ENCODE measurements around the gene TMEM126B.

DNA sequence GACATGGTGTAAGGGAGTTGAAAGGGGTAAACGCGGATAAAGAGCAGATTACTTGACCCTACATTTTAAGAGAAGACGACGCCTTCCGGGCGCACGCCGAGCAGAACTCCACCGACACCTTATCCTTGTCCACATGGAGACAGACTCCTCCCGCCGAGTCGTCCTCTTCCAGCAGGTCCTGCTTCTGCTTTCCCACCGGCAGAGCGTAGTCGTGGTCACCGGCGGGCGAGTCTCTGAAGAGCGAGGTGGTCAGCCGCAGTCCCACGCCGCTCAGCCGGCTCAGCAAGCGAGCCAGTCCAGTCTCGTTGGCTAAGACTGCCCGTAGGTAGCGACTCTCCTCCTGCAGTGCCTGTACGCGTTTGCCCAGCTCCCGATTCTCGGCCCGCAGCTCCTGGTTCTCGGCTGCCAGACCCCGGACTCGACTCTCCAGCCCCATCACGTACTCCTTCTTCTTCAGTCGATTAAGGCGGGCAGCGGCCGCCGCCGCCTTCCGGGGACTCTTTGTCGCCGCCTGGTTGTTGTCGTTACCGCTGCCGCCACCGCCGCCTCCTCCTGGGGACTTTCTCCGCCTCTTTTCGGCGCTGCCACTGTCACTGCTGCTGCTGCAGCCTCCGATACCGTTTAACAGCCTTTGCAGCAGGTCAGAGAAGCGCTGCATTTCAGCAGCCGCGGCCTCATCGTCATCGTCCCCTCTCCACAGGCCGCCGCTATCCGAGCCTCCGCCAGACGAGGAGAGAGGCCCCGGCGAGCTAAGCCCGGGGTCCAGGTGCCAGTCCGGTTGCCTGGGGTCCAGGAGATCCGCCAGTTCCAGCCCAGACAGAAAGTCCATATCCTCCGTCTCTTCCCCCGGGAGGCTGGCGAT lies 35.6 kb downstream of the TMEM126B start:
- TF ChIP-seq, protein P1, sequence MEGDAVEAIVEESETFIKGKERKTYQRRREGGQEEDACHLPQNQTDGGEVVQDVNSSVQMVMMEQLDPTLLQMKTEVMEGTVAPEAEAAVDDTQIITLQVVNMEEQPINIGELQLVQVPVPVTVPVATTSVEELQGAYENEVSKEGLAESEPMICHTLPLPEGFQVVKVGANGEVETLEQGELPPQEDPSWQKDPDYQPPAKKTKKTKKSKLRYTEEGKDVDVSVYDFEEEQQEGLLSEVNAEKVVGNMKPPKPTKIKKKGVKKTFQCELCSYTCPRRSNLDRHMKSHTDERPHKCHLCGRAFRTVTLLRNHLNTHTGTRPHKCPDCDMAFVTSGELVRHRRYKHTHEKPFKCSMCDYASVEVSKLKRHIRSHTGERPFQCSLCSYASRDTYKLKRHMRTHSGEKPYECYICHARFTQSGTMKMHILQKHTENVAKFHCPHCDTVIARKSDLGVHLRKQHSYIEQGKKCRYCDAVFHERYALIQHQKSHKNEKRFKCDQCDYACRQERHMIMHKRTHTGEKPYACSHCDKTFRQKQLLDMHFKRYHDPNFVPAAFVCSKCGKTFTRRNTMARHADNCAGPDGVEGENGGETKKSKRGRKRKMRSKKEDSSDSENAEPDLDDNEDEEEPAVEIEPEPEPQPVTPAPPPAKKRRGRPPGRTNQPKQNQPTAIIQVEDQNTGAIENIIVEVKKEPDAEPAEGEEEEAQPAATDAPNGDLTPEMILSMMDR (IDR thresholded peaks at IDR 0.05) = peak; percentile 41 to 69 (median 56)
- peak; percentile 7 to 22 for TF ChIP-seq POLR2A (IDR thresholded peaks at IDR 0.05)
